ENCODE results near the gene WDR53. TPM values are rescaled to one million over a fixed set of nuclear protein-coding genes. Genes with fewer than 3 reads are reported as not detected.

Gene WDR53
- total and polyA plus RNA-seq, 9 of the 15 experiments (the other 6 are each of a cell fraction or from before 2014, with no cell fraction given), result 13.0 to 34.5 (median 20.9) TPM

- TF ChIP-seq PRPF4 (IDR thresholded peaks at IDR 0.05; ENCODE audit: insufficient read depth, low read depth, low read length, poor library complexity, severe bottlenecking) (no peak), TEAD4 (IDR thresholded peaks at IDR 0.05; ENCODE audit: low read length) (peak; percentile 50; the same call in 1 of the 2 replicates), TEAD4 (CRISPR knock-in tag; IDR thresholded peaks at IDR 0.05; ENCODE audit: borderline replicate concordance) (no peak), ESRRA (IDR thresholded peaks at IDR 0.05; ENCODE audit: borderline replicate concordance, low read depth) (peak; percentile 87), SRSF9 (IDR thresholded peaks at IDR 0.05; ENCODE audit: borderline replicate concordance, low read depth, low read length) (no peak), KLF6 (CRISPR knock-in tag; IDR thresholded peaks at IDR 0.05; ENCODE audit: borderline replicate concordance) (no peak), ZNF407 (IDR thresholded peaks at IDR 0.05; ENCODE audit: low read depth) (no peak), ATF7 (IDR thresholded peaks at IDR 0.05) (0 out of 2 replicates have a peak, but pooled peaks have one; percentile 30), SMARCE1 (IDR thresholded peaks at IDR 0.05) (peak; percentile 44), GTF2B (IDR thresholded peaks at IDR 0.05; ENCODE audit: extremely low read depth, insufficient read length) (no peak), SOX6 (IDR thresholded peaks at IDR 0.05) (peak; percentile 62), MEF2A (IDR thresholded peaks at IDR 0.05; ENCODE audit: control insufficient read depth, low read depth, low read length) (no peak), MLLT1 (IDR thresholded peaks at IDR 0.05) (no peak), SMAD2 (IDR thresholded peaks at IDR 0.05; ENCODE audit: low read depth, low read length) (no peak), CTBP1 (IDR thresholded peaks at IDR 0.05; ENCODE audit: borderline replicate concordance) (peak; percentile 54; the same call in 1 of the 2 replicates), MAFK (IDR thresholded peaks at IDR 0.05; ENCODE audit: low read length) (no peak), MCM3 (IDR thresholded peaks at IDR 0.05) (no peak)
Observed at GRCh38 chr3:196611761-196612483, 43.6 kb upstream of the WDR53 start (continued).
